NCI-H748 treated with DMSO at 0.1 percent for 48 hours (cell line): ENCODE measurements around the gene ACTN1.
"Not testable (repeated sequence)": the region's sequence is repeated elsewhere in the genome, so short reads cannot be mapped to it uniquely, and the experiment has no call there.

Source experiments
- DNase-seq: peaks from one replicate; lab custom pipeline; 2025; lab: John Stamatoyannopoulos, UW

Gene ACTN1

DNA sequence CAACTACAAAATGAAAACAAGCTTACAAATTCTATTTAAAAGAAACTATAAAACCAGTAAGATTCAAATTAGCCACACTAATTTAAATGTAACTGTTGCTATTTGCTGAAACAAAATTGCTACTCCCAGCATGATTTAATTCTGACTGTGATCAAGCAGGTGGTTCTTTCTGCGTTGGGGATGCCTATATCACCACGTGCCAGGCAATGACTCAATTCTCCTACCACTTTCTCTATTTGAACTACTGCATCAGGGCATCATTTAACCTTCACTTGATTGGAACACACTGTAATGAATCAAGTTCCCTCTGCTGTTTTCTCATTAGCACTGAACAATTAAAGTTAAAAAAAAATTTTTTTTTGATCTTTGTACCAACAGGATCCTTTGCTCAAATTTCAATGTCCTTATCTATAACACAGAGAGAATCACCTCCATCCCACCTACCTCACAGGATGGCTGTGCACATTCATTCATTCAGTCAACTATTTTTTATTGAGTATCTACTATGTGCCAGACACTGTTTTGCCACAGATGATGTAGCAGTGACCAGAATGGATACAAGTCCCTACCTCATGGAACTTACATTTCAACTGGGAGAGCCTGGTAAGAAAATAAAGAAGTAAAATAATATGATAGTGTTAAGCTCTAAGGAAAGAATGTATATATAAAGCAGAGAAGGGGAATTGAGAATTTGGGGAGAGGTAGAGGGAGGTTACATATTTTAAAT is 8.0 kb upstream of the ACTN1 start:
- DNase-seq: no peak

DNA sequence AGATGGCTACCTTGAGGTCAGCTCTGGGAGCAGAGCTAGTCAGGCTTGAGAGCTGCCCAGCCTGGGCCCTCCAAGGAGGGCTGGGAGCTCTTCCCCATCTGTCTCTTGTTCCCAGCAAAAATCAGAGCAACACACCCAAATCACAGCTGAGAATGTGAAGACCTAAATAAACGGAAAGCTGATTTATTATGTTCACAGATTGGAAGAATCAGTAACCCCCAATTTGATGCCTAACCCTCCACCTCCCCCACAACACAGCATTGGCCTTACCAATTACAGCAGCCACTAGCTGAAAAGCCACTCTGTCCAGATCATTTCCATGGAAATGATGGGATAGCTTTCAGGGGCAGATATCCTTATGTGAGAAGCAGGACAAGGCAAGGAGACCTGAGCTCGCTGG is 7.1 kb upstream of the ACTN1 start:
- no peak for DNase-seq

DNA sequence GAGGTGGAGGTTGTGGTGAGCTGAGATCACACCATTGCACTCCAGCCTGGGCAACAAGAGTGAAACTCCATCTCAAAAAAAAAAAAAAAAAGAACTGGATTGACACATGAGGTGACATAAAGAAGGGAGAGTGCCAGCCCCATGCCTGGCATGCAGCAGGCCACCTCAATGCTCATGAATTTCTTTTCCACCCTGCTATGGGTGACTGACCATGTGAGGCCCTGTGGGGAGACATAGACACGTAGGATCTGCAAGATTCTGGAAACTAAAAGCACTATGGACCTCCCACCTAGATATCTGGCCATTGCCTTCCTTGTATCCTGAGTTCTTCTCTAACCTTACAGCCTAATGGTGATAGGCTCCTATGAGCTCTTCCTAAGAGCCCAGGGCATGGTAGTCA is 5.6 kb upstream of the ACTN1 start:
- DNase-seq: no peak

DNA sequence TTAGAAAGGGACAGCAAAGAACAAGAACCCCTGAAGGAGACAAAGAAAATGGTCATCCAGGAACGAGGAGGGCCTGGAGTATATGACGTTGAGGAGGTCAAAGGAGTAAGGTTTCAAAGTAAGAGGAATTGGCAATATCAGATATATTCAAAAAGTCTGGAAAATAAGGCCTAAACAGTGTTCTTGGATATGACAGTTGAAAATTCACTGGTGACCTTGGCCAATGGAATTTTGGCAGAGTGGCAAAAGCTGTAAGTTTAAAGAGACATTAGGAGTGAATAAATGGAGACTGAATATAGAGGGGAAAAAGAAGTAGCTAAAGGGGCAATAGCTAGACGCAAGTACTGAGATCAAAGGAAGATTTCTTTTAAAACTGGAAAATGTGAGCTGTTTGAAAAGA is 4.1 kb upstream of the ACTN1 start:
- DNase-seq: no peak

DNA sequence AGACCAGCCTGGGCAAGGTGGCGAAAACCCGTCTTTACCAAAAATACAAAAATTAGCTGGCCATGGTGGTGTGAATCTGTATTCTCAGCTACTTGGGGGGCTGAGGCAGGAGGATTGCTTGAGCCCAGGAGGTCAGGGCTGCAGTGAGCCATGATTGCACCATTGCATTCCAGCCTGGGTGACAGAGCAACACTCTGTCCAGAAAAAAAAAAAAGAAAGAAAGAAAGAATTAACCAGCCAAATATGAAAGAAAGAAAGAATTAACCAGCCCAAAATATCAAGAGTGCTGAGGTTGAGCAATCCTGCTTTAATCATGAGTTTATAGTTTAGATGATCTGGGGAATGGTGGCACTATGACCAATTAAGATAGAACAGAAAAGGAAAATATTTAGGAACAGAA is 3.5 kb upstream of the ACTN1 start:
- DNase-seq: no peak

DNA sequence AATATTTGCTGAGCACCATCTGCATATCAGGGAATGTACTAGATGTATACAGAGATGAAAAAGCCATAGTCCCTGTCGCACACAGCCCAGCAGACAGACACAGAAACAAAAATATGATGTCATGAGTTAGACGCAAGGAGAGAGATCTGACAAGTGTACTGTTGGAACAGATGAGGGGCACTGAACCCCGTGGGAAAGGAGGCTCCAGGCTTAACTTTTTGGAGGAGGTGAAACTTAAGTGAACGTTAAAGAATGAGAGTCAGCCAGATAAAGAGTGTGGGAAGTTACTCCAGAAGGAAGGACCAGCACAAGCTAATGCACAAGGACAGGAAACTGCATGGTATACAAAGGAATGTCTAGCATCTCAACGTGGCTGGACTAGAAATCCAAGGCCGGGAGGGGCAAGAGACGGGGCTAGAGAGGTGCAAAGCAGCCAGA is 2.5 kb upstream of the ACTN1 start:
- no peak for DNase-seq

DNA sequence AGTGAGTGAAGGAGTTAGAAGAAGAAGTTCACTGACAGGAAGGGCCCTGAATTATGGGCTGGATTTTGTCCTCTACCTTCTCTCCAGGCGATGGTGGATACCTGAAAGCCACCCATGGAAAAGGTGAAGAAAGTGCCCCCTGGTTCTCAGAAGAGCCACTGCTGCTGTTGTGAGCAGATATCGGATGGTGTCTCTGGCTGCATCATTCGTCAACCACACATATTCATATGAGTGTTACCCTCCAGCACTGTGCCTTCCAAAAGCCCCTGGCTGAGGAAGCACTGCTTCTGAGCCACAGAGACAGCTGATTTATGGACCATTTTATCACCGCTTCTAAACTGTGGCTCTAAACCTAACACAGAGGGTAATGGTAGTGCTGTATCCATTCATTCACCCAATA is 2.0 kb upstream of the ACTN1 start:
- no peak for DNase-seq

DNA sequence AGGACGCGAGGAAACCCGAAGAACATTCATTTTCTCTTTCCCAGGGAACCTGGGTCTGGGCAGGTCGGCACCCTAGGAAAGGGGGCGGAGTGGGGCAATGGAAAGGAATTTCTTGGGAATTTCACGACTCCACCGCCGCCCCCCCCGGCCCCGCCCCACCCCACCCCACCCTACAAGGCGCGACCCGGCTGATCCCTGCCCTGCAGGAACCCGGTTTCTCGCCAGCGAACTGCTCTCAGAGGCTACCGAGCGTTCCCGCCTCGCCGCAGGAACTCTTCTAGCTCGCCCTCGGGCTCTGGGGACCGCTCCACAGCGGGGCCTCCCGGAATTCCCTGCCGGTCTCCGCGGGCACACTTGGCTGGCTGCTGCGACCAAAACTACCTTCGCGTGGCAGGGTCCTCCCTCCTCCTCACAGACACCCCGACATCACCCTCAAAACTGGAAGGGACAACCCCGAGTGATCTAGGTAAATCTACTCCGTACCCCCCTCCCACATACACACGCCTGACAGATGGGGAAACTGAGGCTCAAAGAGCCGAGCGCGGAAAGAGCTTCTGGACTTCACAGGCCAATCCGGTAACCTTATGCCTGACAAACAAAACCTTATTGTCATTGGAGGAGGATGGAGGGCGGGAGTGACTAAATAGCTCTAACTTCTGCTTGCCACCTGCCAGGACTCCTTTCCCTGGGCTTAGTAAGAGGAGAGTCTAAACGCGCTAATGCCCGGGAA is 785 bp upstream of the ACTN1 start:
- DNase-seq: peak; percentile 57

DNA sequence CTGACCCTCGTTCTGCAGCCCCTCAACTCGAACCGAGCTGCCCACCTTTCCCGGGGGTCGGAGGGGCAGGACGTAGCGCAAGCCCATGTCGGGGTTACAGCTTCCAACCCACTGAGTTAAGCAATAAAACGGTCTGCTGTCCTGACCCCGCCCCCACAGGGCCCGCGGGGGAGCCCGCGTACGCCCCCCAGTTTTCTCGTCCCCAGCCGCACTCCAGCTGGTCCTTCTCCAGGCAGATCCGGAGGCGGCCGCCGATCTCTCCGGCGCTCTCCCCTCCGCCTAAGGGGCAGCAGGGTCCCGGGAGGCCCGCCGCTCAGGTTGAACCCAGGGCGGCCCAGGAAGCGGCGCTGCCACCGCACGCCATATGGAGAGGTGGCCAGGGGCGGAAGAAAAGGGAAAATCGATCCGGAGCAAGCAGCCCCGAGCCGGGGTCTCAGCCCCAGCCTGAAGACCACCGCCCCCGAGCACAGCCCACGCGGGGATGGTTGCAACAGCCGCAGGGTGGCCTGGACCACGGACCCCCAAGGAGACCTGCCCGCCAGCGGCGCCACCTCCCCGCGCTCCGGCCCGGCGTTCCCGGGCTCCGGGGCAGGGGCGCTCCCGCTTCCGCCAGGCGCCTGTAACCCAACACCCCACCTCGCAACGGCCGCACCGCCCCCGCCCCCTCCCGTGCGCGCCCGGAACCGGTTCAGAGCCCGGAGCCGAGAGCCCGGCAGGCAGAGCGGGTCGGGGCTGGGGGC is 760 bp downstream of the ACTN1 start:
- peak; percentile 51 for DNase-seq

DNA sequence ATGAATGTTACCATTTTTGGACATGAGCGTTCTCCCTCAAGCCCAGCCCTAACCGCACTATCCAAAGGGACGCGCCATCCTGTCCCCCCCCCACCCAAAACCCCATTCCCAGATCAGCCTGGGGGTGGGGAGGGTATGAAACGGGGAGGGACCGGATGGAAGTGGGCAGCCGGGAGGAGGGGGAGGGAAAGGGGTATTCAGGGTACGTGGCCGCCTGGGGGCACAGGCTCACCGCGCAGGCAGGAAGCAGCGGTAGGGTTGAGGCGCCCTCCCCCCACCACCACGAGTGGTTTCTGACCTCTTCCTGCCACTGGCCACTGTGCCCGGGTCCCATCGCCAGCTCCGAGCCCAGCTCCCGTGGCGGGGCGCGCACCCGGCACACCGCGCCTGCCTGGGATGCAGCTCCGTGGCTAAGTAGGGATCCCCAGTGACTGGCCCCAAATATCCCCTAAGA is 1.4 kb downstream of the ACTN1 start:
- no peak for DNase-seq

DNA sequence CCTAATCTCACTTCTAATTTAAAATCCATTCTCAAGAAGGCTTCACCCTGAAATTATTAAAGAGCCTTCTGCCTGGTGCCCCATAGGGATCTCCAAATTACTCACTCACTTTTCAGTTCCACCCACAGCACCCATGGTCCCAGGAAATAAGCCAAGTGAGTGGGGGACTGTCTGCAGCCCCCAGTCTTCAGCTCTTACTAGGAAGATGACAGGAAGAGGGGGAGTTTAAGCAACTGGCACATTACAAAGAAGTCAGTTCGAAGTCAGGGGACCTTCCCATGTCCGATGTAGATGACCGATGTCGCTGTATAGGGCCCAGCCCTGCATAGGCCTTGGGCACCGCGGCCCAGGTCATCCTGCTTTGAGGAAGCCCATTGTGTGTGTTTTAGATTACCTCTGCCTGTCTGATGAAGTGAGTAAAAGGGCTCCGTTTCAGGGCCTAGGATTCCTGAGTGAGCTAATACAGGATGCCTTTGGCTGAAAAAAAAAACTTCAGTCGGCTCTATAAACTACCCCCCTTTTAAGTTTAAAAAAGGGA is 1.9 kb downstream of the ACTN1 start:
- no peak for DNase-seq

DNA sequence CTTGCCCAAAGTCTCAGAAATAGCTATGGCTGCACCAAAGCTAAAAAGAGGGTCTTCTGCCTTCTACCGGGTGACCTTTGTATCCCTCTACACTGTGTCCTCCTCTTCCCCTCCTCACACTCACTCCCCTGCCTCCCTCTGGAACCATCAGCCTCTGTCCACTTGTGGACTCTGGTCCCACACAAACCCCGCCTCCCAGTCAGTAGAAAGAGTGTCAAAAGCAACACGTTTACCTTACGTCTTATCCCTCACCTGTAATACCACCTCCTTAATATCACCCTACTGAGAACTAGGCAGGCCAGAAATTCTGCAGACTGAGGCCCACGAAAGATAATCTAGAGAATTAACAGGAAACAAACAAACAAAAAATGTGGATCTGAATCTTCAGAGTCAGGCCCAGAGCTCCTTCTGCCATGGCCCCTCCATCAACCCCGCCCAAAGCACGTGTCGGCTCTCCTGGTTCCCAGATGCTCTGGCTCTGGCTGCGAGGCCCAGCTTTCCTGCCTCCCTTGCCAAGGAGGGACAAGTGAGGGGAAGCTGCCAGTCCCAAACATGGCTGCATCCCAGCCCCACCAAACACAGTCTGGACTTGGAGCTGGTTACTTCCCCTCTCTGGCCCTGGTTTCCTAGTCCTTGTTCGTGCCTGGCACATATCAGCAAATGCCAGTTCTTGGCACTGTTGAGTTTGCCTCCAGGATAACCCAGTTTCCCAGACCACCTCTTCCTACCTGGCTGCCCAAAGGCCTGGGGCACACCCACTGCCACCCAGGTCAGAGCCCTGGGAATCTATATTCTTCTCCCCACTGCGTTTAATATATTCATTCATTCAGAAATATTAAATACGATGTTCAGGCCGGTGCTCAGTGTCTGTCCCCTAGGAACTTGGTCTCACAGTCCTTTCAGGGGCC is 2.7 kb downstream of the ACTN1 start:
- no peak for DNase-seq

DNA sequence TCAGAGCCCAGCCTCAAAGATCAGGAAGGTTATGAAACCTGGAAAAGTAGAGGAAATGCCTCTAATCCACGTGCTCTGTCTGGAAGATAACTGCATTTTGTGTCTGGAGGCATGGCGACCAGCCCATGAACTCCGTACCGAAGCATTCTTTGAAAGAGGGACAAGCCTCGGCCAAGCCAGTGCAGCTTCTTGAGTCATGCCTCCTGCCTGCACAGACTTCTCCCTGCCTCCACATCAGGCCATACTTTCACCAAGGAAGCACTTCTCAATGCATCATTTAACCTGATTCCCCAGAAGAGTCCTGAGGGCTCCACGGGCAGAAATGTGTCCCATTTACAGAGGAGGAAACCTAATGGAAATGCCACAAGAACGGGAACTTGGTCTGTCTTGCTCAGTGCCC is 3.4 kb downstream of the ACTN1 start:
- no peak for DNase-seq

DNA sequence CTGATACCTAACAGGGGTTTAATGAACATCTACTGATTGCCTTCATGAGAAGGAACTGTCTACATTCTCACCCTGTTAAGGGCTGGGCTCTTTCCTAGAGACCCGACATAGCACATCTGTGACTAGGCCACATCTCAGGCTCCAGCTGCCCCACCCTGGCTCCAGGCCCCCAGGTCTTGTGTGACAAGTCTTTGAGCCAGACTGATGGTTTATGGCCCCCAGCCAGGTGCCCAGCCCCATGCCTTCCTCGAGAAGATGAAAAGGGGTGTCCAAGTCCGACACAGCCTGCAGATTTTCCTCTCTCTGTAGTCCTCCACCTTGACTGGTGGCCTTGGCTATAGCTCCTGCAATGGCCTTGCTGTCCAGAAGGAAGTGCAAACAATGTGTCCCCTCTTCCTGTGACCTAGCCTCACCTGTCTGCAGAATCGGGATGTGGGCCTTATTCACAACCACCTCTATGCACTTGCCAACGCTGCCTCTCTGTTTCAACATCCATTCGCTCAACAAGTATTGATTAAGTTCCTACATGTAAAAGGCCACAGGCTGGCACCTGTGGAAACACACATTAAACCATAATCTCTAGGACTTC is 4.2 kb downstream of the ACTN1 start:
- no peak for DNase-seq

DNA sequence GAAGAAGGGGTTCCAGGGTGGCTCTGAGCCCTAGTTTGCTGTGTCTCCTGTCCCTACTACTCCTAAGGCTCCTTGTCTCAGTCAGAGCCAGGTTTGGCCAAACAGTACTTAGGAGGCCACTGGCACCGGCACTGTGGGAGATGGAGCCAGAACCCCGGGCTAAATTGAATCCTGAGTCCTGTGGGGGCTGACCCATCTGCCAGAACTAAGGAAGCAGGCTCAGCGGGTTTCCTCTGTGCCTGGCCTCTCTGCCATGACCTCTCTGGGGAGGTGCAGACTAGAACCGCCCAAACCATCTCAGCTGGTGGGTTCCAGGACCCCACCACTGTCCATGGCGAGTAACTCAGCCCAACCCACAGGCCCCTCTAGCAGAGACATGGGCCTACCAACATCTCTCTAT is 5.5 kb downstream of the ACTN1 start:
- DNase-seq: no peak

DNA sequence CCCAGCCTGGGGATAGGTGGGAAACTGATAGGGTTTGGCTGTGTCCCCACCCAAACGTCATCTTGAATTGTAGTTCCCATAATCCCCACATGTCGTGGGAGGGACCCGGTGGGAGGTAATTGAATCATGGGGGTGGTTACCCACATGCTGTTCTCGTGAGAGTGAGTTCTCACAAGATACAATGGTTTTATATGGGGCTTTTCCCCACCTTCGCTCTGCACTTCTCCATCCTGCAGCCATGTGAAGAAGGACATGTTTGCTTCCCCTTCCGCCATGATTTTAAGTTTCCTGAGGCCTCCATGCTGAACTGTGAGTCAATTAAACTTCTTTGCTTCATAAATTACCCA is 5.9 kb downstream of the ACTN1 start:
- not testable (repeated sequence) for DNase-seq

DNA sequence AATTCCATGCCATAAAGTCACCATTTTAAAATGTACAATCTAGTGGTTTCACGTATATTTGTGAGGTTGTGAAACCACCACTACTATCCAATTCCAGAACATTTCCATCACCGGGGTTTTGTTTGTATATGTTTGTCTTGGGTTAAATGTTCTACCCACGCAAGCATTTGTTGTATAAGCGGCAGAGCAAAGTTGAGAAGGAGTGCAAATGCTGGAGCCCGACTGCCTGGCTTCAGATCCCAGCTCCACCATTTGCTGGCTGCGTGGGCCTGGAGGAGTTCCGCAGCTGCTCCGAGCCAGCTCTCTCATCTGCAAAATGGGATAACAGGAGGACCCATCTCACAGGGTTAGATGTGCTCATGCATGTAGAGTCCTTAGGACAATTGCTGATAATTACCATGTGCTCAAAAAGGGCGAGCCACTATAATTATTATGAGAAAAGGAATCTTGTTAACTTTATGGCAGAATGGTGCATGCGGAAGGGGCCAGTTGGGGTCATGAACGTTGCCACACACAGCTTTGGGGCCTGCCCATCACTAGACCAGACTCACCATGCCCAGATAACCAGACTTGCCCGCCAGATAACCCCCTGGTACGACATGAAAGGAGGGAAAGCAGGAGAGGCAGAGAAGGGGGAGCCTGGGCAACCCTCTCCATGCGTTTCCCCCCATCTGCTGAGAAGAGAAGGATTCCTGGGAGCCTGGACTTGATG is 6.4 kb downstream of the ACTN1 start:
- no peak for DNase-seq

DNA sequence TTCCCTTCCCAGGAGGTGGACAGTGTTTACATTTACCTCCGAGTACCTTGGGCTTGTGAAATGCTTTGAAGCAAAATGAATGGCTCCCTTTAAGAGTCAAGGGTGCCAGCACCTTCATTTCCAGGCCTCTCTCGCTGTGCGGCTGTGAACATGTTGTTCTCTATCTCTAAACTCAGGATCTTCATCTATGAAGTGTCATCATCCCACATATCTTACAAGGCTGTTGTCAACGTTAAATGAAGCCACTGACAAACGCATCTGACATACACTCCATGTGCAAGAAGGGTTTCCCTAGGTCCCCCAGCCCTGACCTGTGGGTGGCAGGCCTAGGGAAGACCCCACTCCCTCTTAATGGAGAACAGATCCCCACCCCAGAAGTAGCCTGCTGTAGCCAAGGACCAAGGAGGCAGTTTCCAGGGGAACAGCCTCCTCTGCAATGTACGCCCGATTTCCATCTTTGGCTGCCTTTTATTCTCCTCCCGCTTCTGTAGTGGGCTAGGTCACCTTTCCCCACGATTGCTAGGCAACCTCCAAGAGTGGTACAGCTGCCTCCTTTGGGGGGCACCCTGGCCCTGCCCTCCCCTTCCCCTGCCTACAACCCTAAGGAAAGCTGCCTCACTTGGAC is 7.6 kb downstream of the ACTN1 start:
- DNase-seq: no peak

DNA sequence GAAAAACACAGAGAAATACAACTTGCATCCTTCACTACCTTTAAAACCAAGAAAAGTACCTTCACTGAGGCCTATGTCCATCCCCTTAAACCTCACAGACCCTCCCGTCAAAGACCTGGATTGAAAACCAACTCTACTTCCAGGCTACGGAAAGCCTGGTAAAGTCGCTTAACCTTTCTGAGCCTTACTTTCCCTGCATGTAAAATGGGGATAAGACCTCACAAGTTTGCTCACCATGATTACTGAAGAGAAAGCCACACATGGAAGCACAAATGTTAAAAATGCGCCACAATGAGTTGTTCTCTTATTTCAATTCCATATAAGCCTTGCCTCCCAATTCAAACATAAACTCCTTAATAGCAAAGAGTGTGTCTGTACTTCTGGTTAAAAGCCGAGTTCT is 8.4 kb downstream of the ACTN1 start:
- DNase-seq: no peak

DNA sequence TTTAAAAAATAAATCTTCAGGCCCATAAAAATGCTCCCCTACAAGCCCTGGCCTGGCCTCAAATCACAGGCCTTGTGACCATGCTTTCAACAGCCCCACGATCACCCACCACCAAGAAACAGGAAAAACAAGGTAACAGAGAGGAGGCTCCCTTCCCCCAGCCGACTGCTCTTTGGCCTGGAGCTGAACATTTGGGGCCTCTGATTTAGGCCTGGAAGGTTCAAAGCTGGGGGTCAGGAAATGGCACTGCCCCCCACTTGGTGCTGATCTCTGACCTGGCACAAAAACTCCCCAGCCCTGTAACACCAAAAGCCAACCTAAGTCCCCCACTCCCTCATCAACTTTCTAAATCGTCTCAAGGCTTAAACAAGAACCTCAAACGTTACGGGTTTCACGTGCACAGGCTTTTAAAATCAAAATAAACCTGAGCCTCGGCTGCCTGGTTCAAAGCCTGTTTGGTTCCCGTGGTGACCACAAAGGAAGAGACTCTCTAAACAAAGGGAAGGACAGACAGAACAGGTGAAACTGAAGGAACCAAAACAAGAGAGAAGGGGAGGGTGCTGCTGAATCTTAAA is 9.0 kb downstream of the ACTN1 start:
- no peak for DNase-seq
